Activated CD4-positive, alpha-beta T cell treated with anti-CD3 and anti-CD28 coated beads, Interleukin-2, amount 10 ng/mL, durations not matched to agents 7 days and 5 days (primary cell): ENCODE measurements around the gene CHTF18. TPM values are rescaled to one million over a fixed set of nuclear protein-coding genes. Genes with fewer than 3 reads are reported as not detected.
"Not testable (repeated sequence)": the region's sequence is repeated elsewhere in the genome, so short reads cannot be mapped to it uniquely, and the experiment has no call there.

Source experiments
- CTCF ChIA-PET: fragments of 350-600 bp; sonication (Branson Sonifier 250); formaldehyde crosslinking; loops from one replicate; lab custom pipeline; 2021; ENCODE audit warnings: antibody characterized with exemption; lab: Charles Lee
- POLR2A ChIA-PET: fragments of 350-600 bp; sonication (Branson Sonifier 250); formaldehyde crosslinking; loops from one replicate; lab custom pipeline; 2021; ENCODE audit warnings: antibody characterized with exemption; lab: Charles Lee
- DNase-seq: peaks from one replicate; pipeline ENCODE4 v3.0.0-alpha.2; 2020
- H3K27ac Mint-ChIP-seq: one replicate; pipeline ENCODE4 v1.8.0; 2021; ENCODE audit warnings: mild to moderate bottlenecking, moderate library complexity, mixed read lengths
- H3K27me3 Mint-ChIP-seq: one replicate; pipeline ENCODE4 v1.8.0; 2021; ENCODE audit warnings: mixed read lengths
- H3K36me3 Mint-ChIP-seq: one replicate; pipeline ENCODE4 v1.8.0; 2021; ENCODE audit warnings: low read depth, mixed read lengths
- H3K4me1 Mint-ChIP-seq: one replicate; pipeline ENCODE4 v1.8.0; 2021; ENCODE audit warnings: mixed read lengths
- H3K4me3 Mint-ChIP-seq: one replicate; pipeline ENCODE4 v1.8.0; 2021; ENCODE audit warnings: mild to moderate bottlenecking, moderate library complexity, mixed read lengths
- H3K9me3 Mint-ChIP-seq: one replicate; pipeline ENCODE4 v1.8.0; 2021; ENCODE audit warnings: mixed read lengths
- total RNA-seq, 2 experiments: library from RNA; stranded (reverse); gene quantifications; one replicate each; pipeline ENCODE4 v1.2.3, GENCODE V29; 2021

Gene CHTF18
- total RNA-seq, 2 experiments from 2014 or later, result 85.9 to 111 TPM

DNA sequence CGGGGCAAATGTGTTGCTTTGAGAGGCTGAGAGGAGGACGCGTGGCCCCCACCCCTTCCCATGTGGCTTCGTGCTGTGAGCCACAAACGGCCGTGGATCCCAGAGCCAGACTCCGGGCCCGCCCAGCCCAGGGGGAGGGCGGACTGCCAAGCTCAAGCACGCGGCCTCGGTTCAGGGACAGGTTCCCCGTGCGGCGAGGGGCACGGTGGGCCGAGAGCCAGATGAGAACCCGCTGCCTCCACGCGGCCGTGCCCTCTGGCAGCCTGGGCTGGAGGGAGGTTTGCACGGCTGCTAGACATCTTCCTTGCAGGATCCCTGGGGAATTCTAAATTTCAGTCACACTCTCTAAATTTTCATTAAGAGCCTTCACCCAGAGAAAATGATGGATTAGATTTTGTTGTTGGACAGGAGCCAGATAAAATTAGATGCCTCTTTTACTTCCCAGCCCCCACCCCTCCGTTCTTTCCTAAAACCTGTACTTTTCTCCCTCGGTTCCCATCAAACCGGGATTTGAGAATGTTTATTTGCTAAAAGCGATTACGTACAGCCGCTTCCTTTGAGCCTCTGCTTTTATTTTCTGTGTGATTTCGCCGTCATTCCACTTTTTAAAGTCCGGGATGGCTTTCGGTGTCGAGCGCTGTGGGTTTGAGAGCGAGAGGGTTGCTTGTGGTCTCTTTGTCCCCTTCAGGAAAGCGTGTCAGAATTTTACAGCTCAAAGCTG is 37.1 kb downstream of the CHTF18 start:
- Mint-ChIP-seq H3K27me3 (no peaks in the 10 kb centered on the region), H3K36me3 (no peaks in the 10 kb centered on the region), H3K4me1 (peaks cover 3% of the 10 kb centered on the region), H3K4me3 (no peak overlapping the region), H3K9me3 (no peaks in the 10 kb centered on the region), H3K27ac (no peak overlapping the region)
- ChIA-PET POLR2A (no interaction called here), CTCF (no interaction called here)
- DNase-seq, result no peak

GRCh38 chr16:827513-827912 is 39.1 kb downstream of the CHTF18 start:
- ChIA-PET POLR2A (no interaction called here), CTCF (no interaction called here)
- Mint-ChIP-seq H3K4me3 (no peak overlapping the region), H3K27me3 (no peaks in the 10 kb centered on the region), H3K27ac (no peak overlapping the region), H3K4me1 (no peaks in the 10 kb centered on the region), H3K36me3 (no peaks in the 10 kb centered on the region), H3K9me3 (no peaks in the 10 kb centered on the region)
- no peak for DNase-seq

DNA sequence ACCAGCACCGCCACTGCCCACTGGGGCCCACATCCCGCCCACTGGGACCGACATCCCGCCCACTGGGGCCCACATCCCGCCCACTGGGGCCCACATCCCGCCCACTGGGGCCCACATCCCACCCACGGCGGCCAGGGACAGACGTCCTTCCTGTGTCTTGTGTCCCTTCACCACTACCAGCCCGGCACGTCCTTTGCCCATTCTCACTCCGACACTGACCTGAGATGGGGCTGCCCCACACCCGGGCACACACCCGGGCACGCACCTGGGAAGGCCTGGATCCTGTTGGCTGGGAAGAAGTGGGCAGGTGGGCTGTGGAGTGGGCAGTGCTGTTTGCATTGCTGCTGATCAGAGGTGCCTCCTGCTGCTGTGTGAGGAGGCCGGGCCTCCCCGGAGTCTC is 40.5 kb downstream of the CHTF18 start:
- no peak overlapping the region for H3K27ac Mint-ChIP-seq
- no peak for DNase-seq
- H3K4me1 Mint-ChIP-seq, result no peaks in the 10 kb centered on the region
- no peaks in the 10 kb centered on the region for H3K9me3 Mint-ChIP-seq
- ChIA-PET CTCF (no interaction called here), POLR2A (no interaction called here)
- H3K36me3 Mint-ChIP-seq, result no peaks in the 10 kb centered on the region
- no peaks in the 10 kb centered on the region for H3K27me3 Mint-ChIP-seq
- H3K4me3 Mint-ChIP-seq, result no peak overlapping the region

DNA sequence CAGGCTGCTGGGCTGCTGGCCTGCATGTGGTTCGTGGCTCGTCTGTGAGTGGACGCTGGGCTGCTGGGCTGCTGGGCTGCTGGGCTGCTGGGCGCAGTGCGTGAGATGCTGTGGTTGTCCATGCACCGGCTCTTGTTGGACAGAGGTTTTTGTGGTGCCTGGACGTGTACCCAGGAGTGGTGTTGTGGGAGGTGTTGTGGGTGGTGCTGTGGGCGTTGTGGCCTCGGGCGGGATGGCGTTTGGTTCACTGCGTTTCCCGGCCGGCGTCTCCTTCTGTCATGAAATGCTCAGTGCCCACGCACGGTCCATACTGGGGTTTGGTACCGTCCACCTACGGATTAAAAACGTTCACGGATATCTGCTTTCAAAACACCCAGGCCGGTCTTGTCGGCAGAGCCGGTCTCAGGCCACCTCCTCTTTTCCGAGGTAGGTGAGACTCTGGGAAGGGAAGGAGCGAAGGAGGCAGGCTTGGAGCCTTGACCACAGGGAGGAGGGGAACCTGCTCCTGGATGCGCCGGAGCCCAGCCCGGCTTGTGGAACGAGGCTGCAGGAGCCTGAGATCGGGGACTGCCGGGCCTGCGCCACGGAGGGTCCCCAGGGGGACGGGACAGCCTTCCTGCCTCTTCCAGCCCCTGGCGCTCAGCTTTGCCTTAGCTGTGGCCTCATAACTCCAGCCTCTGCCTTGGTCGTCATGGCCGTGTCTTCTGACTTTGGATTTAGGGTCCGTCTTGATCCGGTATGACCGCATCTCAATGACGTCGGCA is 41.9 kb downstream of the CHTF18 start:
- CTCF ChIA-PET, result no interaction called here
- Mint-ChIP-seq H3K9me3 (peaks cover 3% of the 10 kb centered on the region), H3K27me3 (no peaks in the 10 kb centered on the region), H3K36me3 (no peaks in the 10 kb centered on the region), H3K27ac (no peak overlapping the region), H3K4me1 (no peaks in the 10 kb centered on the region), H3K4me3 (no peak overlapping the region)
- DNase-seq, result no peak
- POLR2A ChIA-PET, result no interaction called here

DNA sequence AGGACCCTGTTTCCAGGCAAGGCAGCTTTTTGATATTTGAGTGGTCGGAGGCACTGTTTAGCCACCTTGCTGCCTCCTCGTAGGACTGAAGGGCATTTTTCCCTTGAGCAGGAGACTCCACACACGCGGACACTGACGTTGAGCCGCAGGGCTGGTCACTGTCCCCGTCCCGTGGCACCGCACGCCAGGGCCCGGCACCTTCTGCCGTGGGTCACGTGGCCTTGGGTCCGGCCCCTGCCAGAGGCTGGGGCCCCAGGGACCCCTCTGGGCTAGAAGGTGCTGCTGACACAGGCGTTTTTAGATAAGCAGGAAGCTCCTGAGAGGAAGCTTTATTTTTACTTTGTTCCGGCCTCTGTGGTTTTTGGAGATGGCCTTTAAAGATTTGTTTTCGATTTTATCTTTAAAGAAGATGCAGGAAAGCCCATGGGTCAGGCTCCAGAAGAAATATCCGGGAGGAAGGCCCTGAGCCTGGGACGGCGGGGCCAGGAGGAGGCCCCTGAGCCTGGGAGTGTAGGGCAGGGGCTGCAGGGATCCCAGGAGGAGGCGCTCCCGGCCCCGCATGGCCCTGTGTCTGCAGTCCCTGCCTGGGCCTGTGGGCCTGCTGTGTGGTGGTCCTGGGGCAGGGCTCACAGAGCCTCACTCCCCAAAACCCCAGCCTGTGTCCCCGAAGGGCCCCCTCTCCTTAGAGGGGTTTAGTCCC is 42.6 kb downstream of the CHTF18 start:
- H3K9me3 Mint-ChIP-seq, result peaks cover 6% of the 10 kb centered on the region
- no peaks in the 10 kb centered on the region for H3K27me3 Mint-ChIP-seq
- H3K4me1 Mint-ChIP-seq, result no peaks in the 10 kb centered on the region
- H3K4me3 Mint-ChIP-seq, result no peak overlapping the region
- no peaks in the 10 kb centered on the region for H3K36me3 Mint-ChIP-seq
- POLR2A ChIA-PET, result no interaction called here
- H3K27ac Mint-ChIP-seq, result no peak overlapping the region
- no peak for DNase-seq
- CTCF ChIA-PET, result no interaction called here

GRCh38 chr16:831571-832413 is 43.4 kb downstream of the CHTF18 start:
- no peaks in the 10 kb centered on the region for H3K4me1 Mint-ChIP-seq
- H3K27me3 Mint-ChIP-seq, result no peaks in the 10 kb centered on the region
- DNase-seq, result no peak
- no peaks in the 10 kb centered on the region for H3K36me3 Mint-ChIP-seq
- ChIA-PET POLR2A (no interaction called here), CTCF (no interaction called here)
- H3K27ac Mint-ChIP-seq, result no peak overlapping the region
- no peak overlapping the region for H3K4me3 Mint-ChIP-seq
- H3K9me3 Mint-ChIP-seq, result peaks cover 11% of the 10 kb centered on the region

DNA sequence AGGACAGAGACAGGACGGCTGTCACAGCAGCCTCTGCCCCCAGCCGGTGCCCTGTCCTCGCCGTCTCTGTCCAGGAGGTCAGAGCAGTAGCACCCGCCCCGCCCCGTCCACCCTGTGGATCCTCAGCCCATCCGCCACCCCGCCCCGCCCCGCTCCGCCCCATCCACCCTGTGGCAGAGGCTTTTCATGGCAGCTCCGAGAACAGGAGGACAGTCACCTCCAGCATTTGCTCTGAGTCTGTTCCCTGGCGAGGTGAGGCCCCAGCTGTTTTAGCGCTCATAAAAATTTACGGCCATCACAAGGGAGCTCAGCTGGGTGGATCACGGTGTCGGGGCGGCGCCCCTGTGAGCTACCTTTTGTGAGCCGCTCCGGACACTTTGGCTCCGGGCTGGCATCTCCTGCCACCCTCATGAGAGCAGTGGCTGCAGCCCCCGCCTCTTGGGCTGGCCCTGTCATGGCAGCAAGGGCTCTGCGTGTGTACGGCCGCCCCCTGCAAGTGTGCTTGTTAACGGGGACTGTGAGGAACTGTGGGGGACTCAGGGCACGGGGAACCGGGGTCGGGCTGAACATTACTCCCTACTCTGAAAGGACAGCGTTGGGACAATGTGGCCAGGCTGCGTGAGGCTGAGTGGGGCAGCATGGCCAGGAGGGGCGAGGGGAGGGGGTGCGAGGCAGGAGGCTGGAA is 44.4 kb downstream of the CHTF18 start:
- POLR2A ChIA-PET, result no interaction called here
- no peaks in the 10 kb centered on the region for H3K4me1 Mint-ChIP-seq
- no peak overlapping the region for H3K27ac Mint-ChIP-seq
- CTCF ChIA-PET, result no interaction called here
- H3K9me3 Mint-ChIP-seq, result peaks cover 11% of the 10 kb centered on the region
- H3K27me3 Mint-ChIP-seq, result no peaks in the 10 kb centered on the region
- no peaks in the 10 kb centered on the region for H3K36me3 Mint-ChIP-seq
- H3K4me3 Mint-ChIP-seq, result no peak overlapping the region
- DNase-seq, result no peak

GRCh38 chr16:833411-833810 is 45.0 kb downstream of the CHTF18 start:
- Mint-ChIP-seq H3K36me3 (no peaks in the 10 kb centered on the region), H3K4me1 (no peaks in the 10 kb centered on the region)
- POLR2A ChIA-PET, result no interaction called here

DNA sequence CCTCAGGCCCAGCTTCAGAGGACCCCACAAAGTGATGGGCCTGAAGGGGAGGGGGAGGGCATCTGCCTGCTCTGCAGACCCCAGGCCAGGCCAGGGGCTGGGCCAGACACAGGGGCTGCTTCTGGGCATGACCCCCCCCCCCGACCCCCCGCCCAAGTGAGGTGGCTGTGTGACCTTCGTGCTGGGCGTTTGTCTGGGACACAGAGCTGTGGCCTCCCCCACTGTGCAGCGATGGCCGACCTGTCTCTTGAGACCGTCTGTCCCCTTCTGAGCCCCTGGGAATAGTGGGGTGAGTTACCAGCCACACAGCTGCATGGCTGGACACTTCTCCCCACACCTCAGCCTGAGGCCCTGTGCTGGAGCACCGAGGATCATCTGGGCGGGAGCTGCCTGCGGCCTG is 47.0 kb downstream of the CHTF18 start:
- Mint-ChIP-seq H3K27ac (no peak overlapping the region), H3K9me3 (peaks cover 14% of the 10 kb centered on the region), H3K27me3 (no peaks in the 10 kb centered on the region), H3K4me3 (no peak overlapping the region), H3K36me3 (no peaks in the 10 kb centered on the region), H3K4me1 (no peaks in the 10 kb centered on the region)
- ChIA-PET CTCF (no interaction called here), POLR2A (no interaction called here)
- no peak for DNase-seq

More at GRCh38 chr16:833411-833810, 45.0 kb downstream of the CHTF18 start:
- Mint-ChIP-seq H3K27ac (no peak overlapping the region), H3K4me3 (no peak overlapping the region), H3K27me3 (no peaks in the 10 kb centered on the region), H3K9me3 (peaks cover 14% of the 10 kb centered on the region)
- CTCF ChIA-PET, result no interaction called here
- DNase-seq, result no peak

GRCh38 chr16:836221-836620 is 47.8 kb downstream of the CHTF18 start:
- no peak overlapping the region for H3K27ac Mint-ChIP-seq
- no peaks in the 10 kb centered on the region for H3K27me3 Mint-ChIP-seq
- no peak overlapping the region for H3K4me3 Mint-ChIP-seq
- DNase-seq, result no peak
- CTCF ChIA-PET, result no interaction called here
- no peaks in the 10 kb centered on the region for H3K36me3 Mint-ChIP-seq
- peaks cover 14% of the 10 kb centered on the region for H3K9me3 Mint-ChIP-seq
- POLR2A ChIA-PET, result no interaction called here
- H3K4me1 Mint-ChIP-seq, result no peaks in the 10 kb centered on the region

DNA sequence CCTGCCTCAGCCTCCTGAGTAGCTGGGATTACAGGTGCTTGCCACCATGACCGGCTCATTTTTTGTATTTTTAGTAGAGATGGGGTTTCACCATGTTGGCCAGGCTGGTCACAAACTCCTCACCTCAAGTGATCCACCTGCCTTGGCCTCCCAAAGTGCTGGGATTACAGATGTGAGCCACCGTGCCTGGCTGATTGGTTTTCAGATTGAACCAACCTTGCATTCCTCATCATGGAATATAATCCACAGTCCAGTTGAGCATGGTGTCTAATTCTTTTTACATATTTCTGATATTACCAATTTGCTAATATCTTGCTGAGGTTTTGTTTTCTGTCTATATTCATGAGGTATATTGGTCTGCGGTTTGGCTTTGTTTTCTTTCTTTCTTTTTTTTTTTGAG is 48.4 kb downstream of the CHTF18 start:
- DNase-seq, H3K27me3 Mint-ChIP-seq, H3K4me3 Mint-ChIP-seq, H3K27ac Mint-ChIP-seq, CTCF ChIA-PET, POLR2A ChIA-PET, H3K4me1 Mint-ChIP-seq, H3K36me3 Mint-ChIP-seq: not testable (repeated sequence)
- H3K9me3 Mint-ChIP-seq, result peaks cover 14% of the 10 kb centered on the region

DNA sequence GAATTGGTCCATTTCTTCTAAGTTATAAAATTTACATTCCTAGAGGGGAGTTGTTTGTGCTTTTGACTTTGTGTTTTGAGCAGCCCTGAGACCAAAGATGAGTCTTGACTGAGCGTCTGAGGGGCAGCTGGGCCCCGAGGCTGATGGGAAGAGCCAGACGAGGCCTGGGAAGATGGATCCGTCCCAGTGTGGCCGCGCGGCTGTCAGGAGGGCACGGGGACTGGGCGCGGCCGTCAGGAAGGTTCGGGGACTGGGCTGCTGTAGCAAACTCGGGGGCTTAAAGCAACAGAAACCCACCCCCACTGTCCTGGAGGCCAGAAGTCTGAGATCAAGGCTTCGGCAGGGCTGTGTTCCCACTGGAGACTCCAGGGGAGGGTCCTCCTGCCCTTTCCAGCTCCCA is 50.3 kb downstream of the CHTF18 start:
- ChIA-PET CTCF (interaction anchor here (0.7 kb wide), 1 partner anchor 954 kb away, joined by 3 read pairs; no protein-coding TSS in a partner anchor), POLR2A (no interaction called here)
- Mint-ChIP-seq H3K9me3 (peaks cover 14% of the 10 kb centered on the region), H3K27ac (no peak overlapping the region), H3K4me3 (no peak overlapping the region), H3K27me3 (no peaks in the 10 kb centered on the region), H3K36me3 (no peaks in the 10 kb centered on the region), H3K4me1 (no peaks in the 10 kb centered on the region)
- DNase-seq, result no peak
